Osteocyte (in vitro differentiated cells): Measurements from ENCODE around the gene FLVCR2. TPM values are rescaled to one million over a fixed set of nuclear protein-coding genes. Genes with fewer than 3 reads are reported as not detected.

Experiments
- DNase-seq: peaks from one replicate; pipeline ENCODE4 v3.0.0; 2021; ENCODE audit warnings: mixed read lengths; ENCODE audit not compliant: unreplicated experiment; ENCODE audit errors: extremely low spot score
- H3K27ac Mint-ChIP-seq: one replicate; pipeline ENCODE4 v1.8.0; 2021; ENCODE audit warnings: mild to moderate bottlenecking, mixed read lengths; ENCODE audit not compliant: unreplicated experiment
- H3K27me3 Mint-ChIP-seq: one replicate; pipeline ENCODE4 v1.8.0; 2021; ENCODE audit warnings: mixed read lengths; ENCODE audit not compliant: unreplicated experiment
- H3K36me3 Mint-ChIP-seq: one replicate; pipeline ENCODE4 v1.8.0; 2021; ENCODE audit warnings: mixed read lengths; ENCODE audit not compliant: unreplicated experiment
- H3K4me1 Mint-ChIP-seq: one replicate; pipeline ENCODE4 v1.8.0; 2021; ENCODE audit warnings: mixed read lengths; ENCODE audit not compliant: unreplicated experiment
- H3K4me3 Mint-ChIP-seq: one replicate; pipeline ENCODE4 v1.8.0; 2021; ENCODE audit warnings: mild to moderate bottlenecking, moderate library complexity, mixed read lengths; ENCODE audit not compliant: unreplicated experiment
- H3K9me3 Mint-ChIP-seq: one replicate; pipeline ENCODE4 v1.8.0; 2021; ENCODE audit warnings: mixed read lengths; ENCODE audit not compliant: unreplicated experiment
- total RNA-seq: library from RNA; stranded (reverse); gene quantifications from 2 replicates; pipeline ENCODE4 v1.2.1, GENCODE V29; 2021
- TF ChIP-seq, protein P1 (sequence below): fragments of 200-600 bp; sonication (generic); IDR thresholded peaks from 2 replicates; pipeline ENCODE4 v1.5.0; 2021; ENCODE audit warnings: antibody characterized with exemption, mild to moderate bottlenecking, moderate library complexity

FLVCR2 gene
- total RNA-seq, 1 donor from 2014 or later = 0.94 TPM

- Mint-ChIP-seq H3K4me3 (no peak overlapping the region), H3K27me3 (peaks cover 33% of the 10 kb centered on the region), H3K9me3 (no peaks in the 10 kb centered on the region), H3K4me1 (peaks cover 12% of the 10 kb centered on the region), H3K36me3 (no peaks in the 10 kb centered on the region), H3K27ac (no peak overlapping the region)
- DNase-seq = no peak
- TF ChIP-seq, protein P1, sequence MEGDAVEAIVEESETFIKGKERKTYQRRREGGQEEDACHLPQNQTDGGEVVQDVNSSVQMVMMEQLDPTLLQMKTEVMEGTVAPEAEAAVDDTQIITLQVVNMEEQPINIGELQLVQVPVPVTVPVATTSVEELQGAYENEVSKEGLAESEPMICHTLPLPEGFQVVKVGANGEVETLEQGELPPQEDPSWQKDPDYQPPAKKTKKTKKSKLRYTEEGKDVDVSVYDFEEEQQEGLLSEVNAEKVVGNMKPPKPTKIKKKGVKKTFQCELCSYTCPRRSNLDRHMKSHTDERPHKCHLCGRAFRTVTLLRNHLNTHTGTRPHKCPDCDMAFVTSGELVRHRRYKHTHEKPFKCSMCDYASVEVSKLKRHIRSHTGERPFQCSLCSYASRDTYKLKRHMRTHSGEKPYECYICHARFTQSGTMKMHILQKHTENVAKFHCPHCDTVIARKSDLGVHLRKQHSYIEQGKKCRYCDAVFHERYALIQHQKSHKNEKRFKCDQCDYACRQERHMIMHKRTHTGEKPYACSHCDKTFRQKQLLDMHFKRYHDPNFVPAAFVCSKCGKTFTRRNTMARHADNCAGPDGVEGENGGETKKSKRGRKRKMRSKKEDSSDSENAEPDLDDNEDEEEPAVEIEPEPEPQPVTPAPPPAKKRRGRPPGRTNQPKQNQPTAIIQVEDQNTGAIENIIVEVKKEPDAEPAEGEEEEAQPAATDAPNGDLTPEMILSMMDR = no peak
Measured at GRCh38 chr14:75577090-75577489, 1.3 kb upstream of the FLVCR2 start.

DNA sequence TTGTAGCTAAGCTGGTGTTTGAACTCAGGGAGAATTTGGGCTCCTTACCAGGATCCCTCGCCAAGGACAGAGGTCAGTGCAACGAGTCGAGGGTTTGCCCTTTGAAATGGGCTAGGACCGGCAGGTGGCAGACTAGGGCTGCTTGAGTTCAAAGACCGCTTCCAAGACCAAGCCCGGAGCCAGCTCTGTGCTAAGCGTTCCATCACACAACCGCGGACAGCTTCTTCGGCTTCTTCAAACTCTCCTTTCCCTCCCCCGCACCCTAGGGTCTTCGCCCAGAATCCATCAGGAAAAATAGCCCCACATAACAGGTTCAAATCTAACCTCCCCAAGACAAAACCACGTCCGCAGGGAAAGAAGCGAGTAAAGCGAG, 705 bp upstream of the FLVCR2 start:
- H3K27ac Mint-ChIP-seq = peak overlapping the region; percentile 69
- H3K27me3 Mint-ChIP-seq = peaks cover 27% of the 10 kb centered on the region
- TF ChIP-seq, protein P1 = peak; percentile 84
- H3K4me3 Mint-ChIP-seq = peak overlapping the region; percentile 80
- H3K9me3 Mint-ChIP-seq = no peaks in the 10 kb centered on the region
- DNase-seq = peak; percentile 90
- peaks cover 12% of the 10 kb centered on the region for H3K4me1 Mint-ChIP-seq
- no peaks in the 10 kb centered on the region for H3K36me3 Mint-ChIP-seq

- no peaks in the 10 kb centered on the region for H3K36me3 Mint-ChIP-seq
- TF ChIP-seq, protein P1 = peak; percentile 45
- no peak overlapping the region for H3K27ac Mint-ChIP-seq
- H3K4me3 Mint-ChIP-seq = peak overlapping the region; percentile 80
- H3K9me3 Mint-ChIP-seq = no peaks in the 10 kb centered on the region
- H3K27me3 Mint-ChIP-seq = peaks cover 19% of the 10 kb centered on the region
- DNase-seq = no peak
- peaks cover 12% of the 10 kb centered on the region for H3K4me1 Mint-ChIP-seq
Measured at GRCh38 chr14:75578786-75579337, 442 bp downstream of the FLVCR2 start.

GRCh38 chr14:75579338-75579864, 981 bp downstream of the FLVCR2 start:
- peaks cover 13% of the 10 kb centered on the region for H3K27me3 Mint-ChIP-seq
- H3K9me3 Mint-ChIP-seq = no peaks in the 10 kb centered on the region
- H3K36me3 Mint-ChIP-seq = no peaks in the 10 kb centered on the region
- DNase-seq = no peak
- peaks cover 12% of the 10 kb centered on the region for H3K4me1 Mint-ChIP-seq
- no peak overlapping the region for H3K27ac Mint-ChIP-seq
- peak overlapping the region; percentile 53 for H3K4me3 Mint-ChIP-seq
- TF ChIP-seq, protein P1 = no peak

- Mint-ChIP-seq H3K4me1 (peaks cover 12% of the 10 kb centered on the region), H3K9me3 (no peaks in the 10 kb centered on the region), H3K27me3 (peaks cover 12% of the 10 kb centered on the region), H3K27ac (no peak overlapping the region), H3K4me3 (peak overlapping the region; percentile 53), H3K36me3 (no peaks in the 10 kb centered on the region)
- TF ChIP-seq, protein P1 = no peak
- DNase-seq = no peak
Measured at GRCh38 chr14:75579882-75580281, 1.5 kb downstream of the FLVCR2 start.
